ENCODE results near the gene ZEB1. TPM values are rescaled to one million over a fixed set of nuclear protein-coding genes. Genes with fewer than 3 reads are reported as not detected.
A peak's percentile ranks its signal among the peaks of the same experiment; 100 is the strongest.

Gene ZEB1
- total RNA-seq, 1 donor from 2014 or later: 85.4 TPM

GRCh38 chr10:31437959-31438358 lies 118.9 kb downstream of the ZEB1 start:
- Histone ChIP-seq H3K27me3 (ENCODE audit: low read depth) (no peaks in the 10 kb centered on the region), H3K36me3 (peaks cover 3% of the 10 kb centered on the region), H3K9me3 (replicated peaks) (peaks cover 14% of the 10 kb centered on the region), H3K4me3 (no peak overlapping the region), H3K27ac (replicated peaks) (no peak overlapping the region), H3K4me1 (peaks cover 20% of the 10 kb centered on the region)
- DNase-seq: no peak
- intact Hi-C loops (cut with micrococcal nuclease): no loop called here
- TF ChIP-seq CTCF (IDR thresholded peaks at IDR 0.05; ENCODE audit: borderline replicate concordance): no peak

- no peak for DNase-seq
- H3K4me3 ChIP-seq: peak overlapping the region; percentile 20
- intact Hi-C loops (cut with micrococcal nuclease): no loop called here
- H3K9me3 ChIP-seq (replicated peaks): peaks cover 26% of the 10 kb centered on the region
- TF ChIP-seq CTCF (IDR thresholded peaks at IDR 0.05; ENCODE audit: borderline replicate concordance): no peak
- peak overlapping the region; percentile 13 for H3K27ac ChIP-seq (replicated peaks)
- no peaks in the 10 kb centered on the region for H3K27me3 ChIP-seq (ENCODE audit: low read depth)
- H3K36me3 ChIP-seq: no peaks in the 10 kb centered on the region
- peaks cover 25% of the 10 kb centered on the region for H3K4me1 ChIP-seq
Observed at GRCh38 chr10:31451766-31452165, 132.8 kb downstream of the ZEB1 start.

DNA sequence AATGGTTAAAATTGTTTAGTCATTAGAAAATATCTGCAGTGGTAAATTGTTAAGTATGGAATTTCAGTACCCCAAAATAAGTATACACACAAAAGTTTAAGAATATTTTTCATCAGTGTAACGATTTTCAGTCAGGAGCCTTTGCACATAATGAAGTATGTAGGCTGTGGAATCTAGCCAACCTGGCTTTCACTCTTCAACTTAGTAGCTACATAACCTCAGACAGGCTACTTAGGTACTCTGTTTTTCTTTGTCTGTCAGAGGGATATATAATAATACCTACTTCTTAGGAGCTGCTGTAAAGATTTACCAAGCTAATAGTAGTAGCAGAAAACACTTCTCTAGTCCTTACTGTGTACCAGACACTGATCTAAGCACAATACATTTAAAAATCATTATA lies 137.5 kb downstream of the ZEB1 start:
- H3K27me3 ChIP-seq (ENCODE audit: low read depth): no peaks in the 10 kb centered on the region
- no peak overlapping the region for H3K27ac ChIP-seq (replicated peaks)
- H3K9me3 ChIP-seq (replicated peaks): peaks cover 7% of the 10 kb centered on the region
- TF ChIP-seq CTCF (IDR thresholded peaks at IDR 0.05; ENCODE audit: borderline replicate concordance): no peak
- H3K36me3 ChIP-seq: peaks cover 6% of the 10 kb centered on the region
- no peak for DNase-seq
- H3K4me3 ChIP-seq: no peak overlapping the region
- intact Hi-C loops (cut with micrococcal nuclease): no loop called here
- peaks cover 42% of the 10 kb centered on the region for H3K4me1 ChIP-seq

DNA sequence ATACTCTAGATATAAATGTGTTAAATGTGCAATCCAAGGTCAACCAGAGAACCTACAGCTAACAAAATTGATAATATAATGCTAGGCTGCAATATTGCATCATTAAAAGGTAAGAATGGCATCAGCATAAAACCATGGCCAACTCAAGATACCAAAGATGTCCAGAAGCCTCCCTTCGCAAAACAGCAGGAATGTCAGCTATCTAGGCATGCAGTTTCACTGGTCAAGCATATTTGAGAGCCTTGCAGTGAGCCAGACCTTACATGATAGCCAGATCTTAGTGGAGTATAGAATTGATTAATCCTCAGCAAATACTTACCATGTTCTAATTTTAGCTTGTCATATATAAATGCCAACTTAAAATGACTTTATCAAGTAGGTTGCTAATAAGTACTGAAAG lies 138.8 kb downstream of the ZEB1 start:
- Histone ChIP-seq H3K4me1 (peaks cover 31% of the 10 kb centered on the region), H3K36me3 (peaks cover 20% of the 10 kb centered on the region), H3K27me3 (ENCODE audit: low read depth) (no peaks in the 10 kb centered on the region), H3K4me3 (no peak overlapping the region), H3K27ac (replicated peaks) (no peak overlapping the region), H3K9me3 (replicated peaks) (peaks cover 8% of the 10 kb centered on the region)
- no peak for TF ChIP-seq CTCF (IDR thresholded peaks at IDR 0.05; ENCODE audit: borderline replicate concordance)
- no peak for DNase-seq
- intact Hi-C loops (cut with micrococcal nuclease): no loop called here

GRCh38 chr10:31458974-31459373 lies 140.0 kb downstream of the ZEB1 start:
- no peak for DNase-seq
- intact Hi-C loops (cut with micrococcal nuclease): no loop called here
- Histone ChIP-seq H3K27me3 (ENCODE audit: low read depth) (no peaks in the 10 kb centered on the region), H3K4me3 (no peak overlapping the region), H3K9me3 (replicated peaks) (peaks cover 19% of the 10 kb centered on the region), H3K4me1 (peaks cover 26% of the 10 kb centered on the region), H3K36me3 (peaks cover 31% of the 10 kb centered on the region), H3K27ac (replicated peaks) (no peak overlapping the region)
- no peak for TF ChIP-seq CTCF (IDR thresholded peaks at IDR 0.05; ENCODE audit: borderline replicate concordance)

GRCh38 chr10:31460242-31460641 lies 141.2 kb downstream of the ZEB1 start:
- Histone ChIP-seq H3K27ac (replicated peaks) (no peak overlapping the region), H3K4me1 (peaks cover 26% of the 10 kb centered on the region), H3K4me3 (no peak overlapping the region), H3K9me3 (replicated peaks) (peaks cover 25% of the 10 kb centered on the region), H3K27me3 (ENCODE audit: low read depth) (no peaks in the 10 kb centered on the region), H3K36me3 (peaks cover 44% of the 10 kb centered on the region)
- no peak for DNase-seq
- TF ChIP-seq CTCF (IDR thresholded peaks at IDR 0.05; ENCODE audit: borderline replicate concordance): no peak
- intact Hi-C loops (cut with micrococcal nuclease): no loop called here

Data from left ventricle myocardium inferior (tissue), 1 donor.